K562 (cell line): ENCODE measurements around the gene ZSCAN25. TPM values are rescaled to one million over a fixed set of nuclear protein-coding genes. Genes with fewer than 3 reads are reported as not detected.

Experiments
- ARID4B ChIP-seq: sonication (generic); formaldehyde crosslinking; IDR thresholded peaks from 2 replicates; pipeline ENCODE4 v1.8.0; 2022; ENCODE audit warnings: mild to moderate bottlenecking, missing genetic modification reagents
- ASH1L ChIP-seq: fragments of 450-650 bp; IDR thresholded peaks from 2 replicates; pipeline ENCODE4 v1.6.1; 2018; ENCODE audit warnings: borderline replicate concordance, mild to moderate bottlenecking, low read depth; ENCODE audit not compliant: partially characterized antibody
- ATF7 ChIP-seq: fragments of 450-650 bp; IDR thresholded peaks from 2 replicates; pipeline ENCODE4 v1.7.1; 2014; ENCODE audit warnings: mild to moderate bottlenecking, moderate library complexity
- DIDO1 ChIP-seq: fragments of 450-650 bp; IDR thresholded peaks from 2 replicates; pipeline ENCODE4 v1.6.1; 2016; ENCODE audit warnings: low read depth, missing biosample characterization, missing genetic modification characterization
- HDAC1 ChIP-seq, 2 experiments: fragments of 450-650 bp; IDR thresholded peaks; 2 replicates each; pipeline ENCODE4 v1.6.1; 2016 to 2017; ENCODE audit warnings: inconsistent platforms in 1 of 2, mild to moderate bottlenecking in 1 of 2, moderate library complexity in 1 of 2
- MCM5 ChIP-seq: fragments of 450-650 bp; IDR thresholded peaks from 2 replicates; pipeline ENCODE4 v1.6.1; 2016; ENCODE audit warnings: low read depth
- MECOM ChIP-seq: fragments of 250-450 bp; sonication (Bioruptor Pico); IDR thresholded peaks from 2 replicates; pipeline ENCODE4 v1.8.0; 2022; ENCODE audit warnings: inconsistent platforms
- NBN ChIP-seq: fragments of 450-650 bp; IDR thresholded peaks from 2 replicates; pipeline ENCODE4 v1.6.1; 2016; ENCODE audit warnings: low read depth, mild to moderate bottlenecking
- POLR2AphosphoS2 ChIP-seq: IDR thresholded peaks from 2 replicates; pipeline ENCODE4 v1.6.1; 2012; ENCODE audit warnings: low read length, improper control_type of control experiment
- POLR2G ChIP-seq: fragments of 200-400 bp; formaldehyde crosslinking; IDR thresholded peaks from 2 replicates; pipeline ENCODE4 v1.6.1; 2017; ENCODE audit warnings: low read depth, mild to moderate bottlenecking, antibody characterized with exemption, low read length, moderate library complexity
- POLR2H ChIP-seq: IDR thresholded peaks from 2 replicates; pipeline ENCODE4 v1.6.1; 2016; ENCODE audit warnings: missing genetic modification characterization, low read depth, mild to moderate bottlenecking, control low read depth, missing compliant biosample characterization, moderate library complexity
- RAD21 ChIP-seq, 2 experiments: fragments of 250-450 bp in 1 of 2; fragments of 450-650 bp in 1 of 2; sonication (Bioruptor Pico) in 1 of 2; formaldehyde crosslinking in 1 of 2; IDR thresholded peaks in 1 of 2; conservative IDR thresholded peaks in 1 of 2; 2 replicates each; pipeline versions ENCODE4 v1.4.0 to v1.8.0; 2020 to 2022; ENCODE audit warnings: mild to moderate bottlenecking in 2 of 2, moderate library complexity in 1 of 2
- SLC30A9 ChIP-seq: fragments of 250-450 bp; sonication (Bioruptor Pico); IDR thresholded peaks from 2 replicates; pipeline ENCODE4 v1.8.0; 2022; ENCODE audit warnings: mild to moderate bottlenecking, moderate library complexity
- SRF ChIP-seq, 2 experiments: fragments of 250-450, 450-650 bp in 1 of 2; sonication (Bioruptor Pico) in 1 of 2; sonication (generic) in 1 of 2; formaldehyde crosslinking; IDR thresholded peaks; 2 replicates each; pipeline versions ENCODE4 v1.5.0 to v1.5.1; 2020 to 2022; ENCODE audit warnings: mild to moderate bottlenecking in 1 of 2, missing genetic modification reagents in 1 of 2
- SRSF1 ChIP-seq: fragments of 200-400 bp; formaldehyde crosslinking; IDR thresholded peaks from 2 replicates; pipeline ENCODE4 v1.6.1; 2017; ENCODE audit warnings: mild to moderate bottlenecking, low read depth, low read length, moderate library complexity
- ZBTB5 ChIP-seq: fragments of 450-650 bp; IDR thresholded peaks from 2 replicates; pipeline ENCODE4 v1.6.1; 2017; ENCODE audit warnings: antibody characterized with exemption
- ZNF212 ChIP-seq: fragments of 450-650 bp; formaldehyde crosslinking; IDR thresholded peaks from 2 replicates; pipeline ENCODE4 v1.4.0; 2020; ENCODE audit warnings: mild to moderate bottlenecking
- ZNF589 ChIP-seq: fragments of 200-800 bp; sonication (Bioruptor generic); IDR thresholded peaks from 2 replicates; pipeline ENCODE4 v1.6.1; 2016; ENCODE audit warnings: low read depth, missing genetic modification characterization, missing compliant biosample characterization
- ZNF695 ChIP-seq: fragments of 450-650 bp; formaldehyde crosslinking; IDR thresholded peaks from 2 replicates; pipeline ENCODE4 v1.4.0; 2020; ENCODE audit warnings: mild to moderate bottlenecking, moderate library complexity
- polyA plus RNA-seq, 8 experiments: library from polyadenylated mRNA; depleted of rRNA in 4 of 8; stranded (reverse) in 5 of 8; unstranded in 3 of 8; fragments of >200 nt; fragmentation: Nextera tagmentation in 2 of 8; fragmentation: Illumina TruSeq in 1 of 8; extraction: Ambion mirVana in 2 of 8; extraction: Trizol in 1 of 8; gene quantifications; 2 replicates each; pipeline versions ENCODE4 v1.2.1 to v1.2.3, GENCODE V29; 2011 to 2014; ENCODE audit warnings: inconsistent platforms in 1 of 8, missing spikeins in 1 of 8
- total RNA-seq, 7 experiments: library from RNA; depleted of rRNA in 6 of 7; stranded (reverse); fragments of >200 nt in 6 of 7; fragmentation: Illumina TruSeq in 2 of 7; extraction: Trizol in 2 of 7; gene quantifications; 2 replicates each; pipeline versions ENCODE4 v1.2.1 to v1.2.3, GENCODE V29; 2011 to 2021; ENCODE audit warnings: low replicate concordance in 1 of 7
- TF ChIP-seq, protein P1 (sequence below): sonication (generic); formaldehyde crosslinking; IDR thresholded peaks from 2 replicates; pipeline ENCODE4 v1.5.0; 2020; ENCODE audit warnings: missing genetic modification reagents
- TF ChIP-seq, protein P2 (sequence below): fragments of 250-450 bp; sonication (Bioruptor Pico); IDR thresholded peaks from 2 replicates; pipeline ENCODE4 v1.9.0; 2021; ENCODE audit warnings: mild to moderate bottlenecking

ZSCAN25 gene
- total and polyA plus RNA-seq, 9 of the 15 experiments (the other 6 are each of a cell fraction or from before 2014, with no cell fraction given): 0.94 to 18.4 (median 12.8) TPM

DNA sequence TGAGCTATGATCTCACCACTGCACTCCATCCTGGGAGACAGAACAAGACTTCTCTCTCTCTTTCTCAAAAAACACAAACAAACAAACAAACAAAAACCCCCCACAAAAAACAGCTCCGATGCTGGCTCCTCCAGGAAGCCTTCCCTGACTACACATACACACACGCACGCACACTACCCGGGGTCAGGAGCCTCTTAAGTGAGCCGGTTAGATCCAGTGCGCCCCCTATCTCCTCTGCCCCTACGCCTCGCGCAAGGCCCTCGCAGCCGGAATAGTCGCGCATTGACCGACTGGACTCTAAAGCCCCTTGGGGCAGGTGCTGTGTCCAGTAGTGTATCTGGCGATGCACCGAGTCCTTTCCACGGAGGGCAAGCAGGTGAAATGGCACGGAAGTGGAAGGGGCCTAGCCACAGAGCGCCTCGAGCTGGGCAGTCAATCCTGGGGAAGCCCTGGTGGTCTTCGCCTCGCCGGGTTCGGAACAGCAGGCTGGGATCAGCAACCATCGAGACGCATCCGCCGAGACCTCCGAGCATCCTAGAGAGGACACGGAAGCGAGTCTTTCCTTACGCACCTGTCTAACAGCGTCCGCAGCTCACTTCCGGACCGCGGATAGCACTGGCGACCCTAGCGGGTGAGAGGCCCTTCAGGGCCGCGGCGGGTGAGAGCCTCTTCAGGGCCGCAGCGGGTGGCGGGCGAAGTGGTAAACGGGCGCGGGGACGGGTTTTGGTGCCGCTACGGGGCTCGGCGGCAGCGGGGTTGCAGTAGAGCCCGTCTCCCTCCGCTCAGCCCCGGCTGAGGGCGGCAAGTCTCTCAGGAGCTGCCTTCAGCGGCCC lies at the start of gene ZSCAN25 (continued):
- TF ChIP-seq ARID4B (CRISPR knock-in tag) (peak; percentile 91), MCM5 (no peak), HDAC1 (IDR thresholded peaks at IDR 0.05) (peak; percentile 57 to 86; a peak in 3 of 4 replicates), ATF7 (peak; percentile 90), ZNF695 (CRISPR knock-in tag) (no peak), POLR2H (tag) (peak; percentile 75), SRF (CRISPR knock-in tag; IDR thresholded peaks at IDR 0.05) (peak in 1 of 2 experiments; percentile 73; a peak in 2 of 4 replicates), MECOM (CRISPR knock-in tag) (no peak), SLC30A9 (CRISPR knock-in tag) (no peak), POLR2G (peak; percentile 99), SRSF1 (no peak), POLR2AphosphoS2 (no peak), RAD21 (CRISPR knock-in tag; conservative IDR thresholded peaks at IDR 0.05 in 1 of 2, IDR thresholded peaks at IDR 0.05 in 1 of 2) (peak; percentile 48 to 70), ZNF212 (CRISPR knock-in tag) (no peak), ASH1L (peak; percentile 35), ZNF589 (peak; percentile 79), NBN (peak; percentile 94), ZBTB5 (no peak), DIDO1 (tag) (peak; percentile 92)
- TF ChIP-seq, protein P1, sequence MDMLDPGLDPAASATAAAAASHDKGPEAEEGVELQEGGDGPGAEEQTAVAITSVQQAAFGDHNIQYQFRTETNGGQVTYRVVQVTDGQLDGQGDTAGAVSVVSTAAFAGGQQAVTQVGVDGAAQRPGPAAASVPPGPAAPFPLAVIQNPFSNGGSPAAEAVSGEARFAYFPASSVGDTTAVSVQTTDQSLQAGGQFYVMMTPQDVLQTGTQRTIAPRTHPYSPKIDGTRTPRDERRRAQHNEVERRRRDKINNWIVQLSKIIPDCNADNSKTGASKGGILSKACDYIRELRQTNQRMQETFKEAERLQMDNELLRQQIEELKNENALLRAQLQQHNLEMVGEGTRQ (CRISPR knock-in tag): 0 out of 2 replicates have a peak, but pooled peaks have one; percentile 20
- TF ChIP-seq, protein P2, sequence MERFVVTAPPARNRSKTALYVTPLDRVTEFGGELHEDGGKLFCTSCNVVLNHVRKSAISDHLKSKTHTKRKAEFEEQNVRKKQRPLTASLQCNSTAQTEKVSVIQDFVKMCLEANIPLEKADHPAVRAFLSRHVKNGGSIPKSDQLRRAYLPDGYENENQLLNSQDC (CRISPR knock-in tag): peak; percentile 60; the same call in 1 of the 2 replicates
